ENCODE results near the gene S1PR1. TPM values are rescaled to one million over a fixed set of nuclear protein-coding genes. Genes with fewer than 3 reads are reported as not detected.
"Not testable (repeated sequence)": the region's sequence is repeated elsewhere in the genome, so short reads cannot be mapped to it uniquely, and the experiment has no call there.

The S1PR1 gene
- total and polyA plus RNA-seq, 5 donors, result 54.2 to 62.4 (median 59.6) TPM

- ATAC-seq (no peak), DNase-seq (no peak)
- H3K27me3 ChIP-seq (ENCODE audit: control insufficient read depth, insufficient read depth), result no peaks in the 10 kb centered on the region
- no peak overlapping the region for H3K4me3 ChIP-seq (ENCODE audit: low read length)
- intact Hi-C loops (cut with DNase I), result no loop called here
- H3K27ac ChIP-seq (ENCODE audit: low read length), result no peak overlapping the region
- no peaks in the 10 kb centered on the region for H3K9me3 ChIP-seq (ENCODE audit: control insufficient read depth, low read length)
- H3K4me1 ChIP-seq (ENCODE audit: control insufficient read depth, insufficient read depth, low read length), result peaks cover 6% of the 10 kb centered on the region
- WGBS, result 100% methylated on average over 1 of the region's 1 CpG
Observed at GRCh38 chr1:101199637-101199982, 37.2 kb upstream of the S1PR1 start.

- Histone ChIP-seq H3K27ac (ENCODE audit: low read length) (no peak overlapping the region), H3K9me3 (ENCODE audit: control insufficient read depth, low read length) (no peaks in the 10 kb centered on the region), H3K4me1 (ENCODE audit: control insufficient read depth, insufficient read depth, low read length) (peaks cover 8% of the 10 kb centered on the region), H3K4me3 (ENCODE audit: low read length) (no peak overlapping the region), H3K27me3 (ENCODE audit: control insufficient read depth, insufficient read depth) (no peaks in the 10 kb centered on the region)
- no peak for ATAC-seq
- intact Hi-C loops (cut with DNase I), result no loop called here
- WGBS, result 78% methylated on average over 2 of the region's 2 CpGs
- DNase-seq, result no peak
Observed at GRCh38 chr1:101200513-101200912, 36.3 kb upstream of the S1PR1 start.

GRCh38 chr1:101203820-101204540 lies 32.8 kb upstream of the S1PR1 start:
- intact Hi-C loops (cut with DNase I), result no loop called here
- 48% methylated on average over 6 of the region's 6 CpGs for WGBS
- DNase-seq (peak in 1 of 3 donors; percentile 9), ATAC-seq (peak; percentile 96 to 97)
- H3K4me3 ChIP-seq (ENCODE audit: low read length), result no peak overlapping the region
- H3K4me1 ChIP-seq (ENCODE audit: control insufficient read depth, insufficient read depth, low read length), result peaks cover 8% of the 10 kb centered on the region
- no peaks in the 10 kb centered on the region for H3K27me3 ChIP-seq (ENCODE audit: control insufficient read depth, insufficient read depth)
- H3K27ac ChIP-seq (ENCODE audit: low read length), result peak overlapping the region; percentile 94
- no peaks in the 10 kb centered on the region for H3K9me3 ChIP-seq (ENCODE audit: control insufficient read depth, low read length)

GRCh38 chr1:101205457-101205856 lies 31.4 kb upstream of the S1PR1 start:
- peaks cover 8% of the 10 kb centered on the region for H3K4me1 ChIP-seq (ENCODE audit: control insufficient read depth, insufficient read depth, low read length)
- DNase-seq (no peak), ATAC-seq (no peak)
- intact Hi-C loops (cut with DNase I), result no loop called here
- no peaks in the 10 kb centered on the region for H3K27me3 ChIP-seq (ENCODE audit: control insufficient read depth, insufficient read depth)
- no peak overlapping the region for H3K4me3 ChIP-seq (ENCODE audit: low read length)
- H3K9me3 ChIP-seq (ENCODE audit: control insufficient read depth, low read length), result no peaks in the 10 kb centered on the region
- no peak overlapping the region for H3K27ac ChIP-seq (ENCODE audit: low read length)

- intact Hi-C loops (cut with DNase I); DNase-seq; H3K27ac ChIP-seq (ENCODE audit: low read length); H3K9me3 ChIP-seq (ENCODE audit: control insufficient read depth, low read length); ATAC-seq; H3K27me3 ChIP-seq (ENCODE audit: control insufficient read depth, insufficient read depth); H3K4me3 ChIP-seq (ENCODE audit: low read length); H3K4me1 ChIP-seq (ENCODE audit: control insufficient read depth, insufficient read depth, low read length): not testable (repeated sequence)
- 62% methylated on average over 4 of the region's 4 CpGs for WGBS
Observed at GRCh38 chr1:101206139-101206538, 30.7 kb upstream of the S1PR1 start.

GRCh38 chr1:101207271-101207670 lies 29.5 kb upstream of the S1PR1 start:
- H3K4me1 ChIP-seq (ENCODE audit: control insufficient read depth, insufficient read depth, low read length); H3K9me3 ChIP-seq (ENCODE audit: control insufficient read depth, low read length); H3K4me3 ChIP-seq (ENCODE audit: low read length); H3K27ac ChIP-seq (ENCODE audit: low read length); DNase-seq; intact Hi-C loops (cut with DNase I); H3K27me3 ChIP-seq (ENCODE audit: control insufficient read depth, insufficient read depth); ATAC-seq: not testable (repeated sequence)
- 97% methylated on average over 9 of the region's 9 CpGs for WGBS

- no peaks in the 10 kb centered on the region for H3K9me3 ChIP-seq (ENCODE audit: control insufficient read depth, low read length)
- DNase-seq (no peak), ATAC-seq (no peak)
- no peaks in the 10 kb centered on the region for H3K27me3 ChIP-seq (ENCODE audit: control insufficient read depth, insufficient read depth)
- intact Hi-C loops (cut with DNase I), result no loop called here
- H3K4me1 ChIP-seq (ENCODE audit: control insufficient read depth, insufficient read depth, low read length), result peaks cover 6% of the 10 kb centered on the region
- no peak overlapping the region for H3K27ac ChIP-seq (ENCODE audit: low read length)
- H3K4me3 ChIP-seq (ENCODE audit: low read length), result no peak overlapping the region
- WGBS, result 88% methylated on average over 2 of the region's 2 CpGs
Observed at GRCh38 chr1:101207891-101208290, 28.9 kb upstream of the S1PR1 start.

GRCh38 chr1:101215363-101216011 lies 21.3 kb upstream of the S1PR1 start:
- intact Hi-C loops (cut with DNase I), result no loop called here
- H3K9me3 ChIP-seq (ENCODE audit: control insufficient read depth, low read length), result no peaks in the 10 kb centered on the region
- H3K4me1 ChIP-seq (ENCODE audit: control insufficient read depth, insufficient read depth, low read length), result peaks cover 2% of the 10 kb centered on the region
- no peak overlapping the region for H3K27ac ChIP-seq (ENCODE audit: low read length)
- no peak overlapping the region for H3K4me3 ChIP-seq (ENCODE audit: low read length)
- ATAC-seq (no peak), DNase-seq (no peak)
- H3K27me3 ChIP-seq (ENCODE audit: control insufficient read depth, insufficient read depth), result no peaks in the 10 kb centered on the region
- 94% methylated on average over 6 of the region's 6 CpGs for WGBS

- no peak overlapping the region for H3K27ac ChIP-seq (ENCODE audit: low read length)
Observed at GRCh38 chr1:101216623-101217022, 20.2 kb upstream of the S1PR1 start.

GRCh38 chr1:101217148-101217547 lies 19.7 kb upstream of the S1PR1 start:
- H3K27ac ChIP-seq (ENCODE audit: low read length), result no peak overlapping the region
- intact Hi-C loops (cut with DNase I), result no loop called here
- no peaks in the 10 kb centered on the region for H3K9me3 ChIP-seq (ENCODE audit: control insufficient read depth, low read length)
- no peaks in the 10 kb centered on the region for H3K27me3 ChIP-seq (ENCODE audit: control insufficient read depth, insufficient read depth)
- H3K4me3 ChIP-seq (ENCODE audit: low read length), result no peak overlapping the region
- 62% methylated on average over 3 of the region's 3 CpGs for WGBS
- no peak for DNase-seq
- ATAC-seq, result peak; percentile 48 to 59
- H3K4me1 ChIP-seq (ENCODE audit: control insufficient read depth, insufficient read depth, low read length), result peaks cover 2% of the 10 kb centered on the region

More at GRCh38 chr1:101216623-101217022, 20.2 kb upstream of the S1PR1 start:
- ATAC-seq (no peak), DNase-seq (no peak)
- Histone ChIP-seq H3K9me3 (ENCODE audit: control insufficient read depth, low read length) (no peaks in the 10 kb centered on the region), H3K4me1 (ENCODE audit: control insufficient read depth, insufficient read depth, low read length) (peaks cover 2% of the 10 kb centered on the region), H3K27me3 (ENCODE audit: control insufficient read depth, insufficient read depth) (no peaks in the 10 kb centered on the region), H3K4me3 (ENCODE audit: low read length) (no peak overlapping the region)
- intact Hi-C loops (cut with DNase I), result no loop called here
- 83% methylated on average over 2 of the region's 2 CpGs for WGBS

- intact Hi-C loops (cut with DNase I); DNase-seq; H3K27me3 ChIP-seq (ENCODE audit: control insufficient read depth, insufficient read depth); H3K9me3 ChIP-seq (ENCODE audit: control insufficient read depth, low read length); H3K4me3 ChIP-seq (ENCODE audit: low read length); ATAC-seq; H3K27ac ChIP-seq (ENCODE audit: low read length); H3K4me1 ChIP-seq (ENCODE audit: control insufficient read depth, insufficient read depth, low read length): not testable (repeated sequence)
- WGBS, result 95% methylated on average over 6 of the region's 6 CpGs
Observed at GRCh38 chr1:101218968-101219367, 17.9 kb upstream of the S1PR1 start.

Measured in right cardiac atrium (tissue), 5 donors.